Esophagus squamous epithelium (tissue), 5 donors: ENCODE results near the gene RFPL2. TPM values are rescaled to one million over a fixed set of nuclear protein-coding genes. Genes with fewer than 3 reads are reported as not detected.
A peak's percentile ranks its signal among the peaks of the same experiment; 100 is the strongest.

Source experiments
- DNase-seq: peaks from one replicate; lab custom pipeline; 2025; lab: John Stamatoyannopoulos, UW
- H3K27ac ChIP-seq, 4 donors: fragments of 200-600 bp; sonication (generic); one replicate each; pipeline ENCODE4 v1.5.1; 2016 to 2019; ENCODE audit warnings: mild to moderate bottlenecking in 1 of 4
- H3K27me3 ChIP-seq, 4 donors: fragments of 200-600 bp; sonication (generic); 1 replicate in 3 of 4; 2 replicates in 1 of 4; pipeline versions ENCODE4 v1.5.1 to v1.6.0; 2017 to 2021; ENCODE audit warnings: antibody characterized with exemption in 1 of 4
- H3K36me3 ChIP-seq, 3 donors: fragments of 200-600 bp; sonication (generic); one replicate each; pipeline ENCODE4 v1.5.1; 2016 to 2019
- H3K4me1 ChIP-seq, 3 donors: fragments of 200-600 bp; sonication (generic); one replicate each; pipeline ENCODE4 v1.5.1; 2017 to 2019
- H3K4me3 ChIP-seq, 4 donors: fragments of 200-600 bp; sonication (generic); 1 replicate in 3 of 4; 2 replicates in 1 of 4; pipeline ENCODE4 v1.5.1; 2016 to 2019; ENCODE audit warnings: mild to moderate bottlenecking in 2 of 4, moderate library complexity in 1 of 4
- H3K9me3 ChIP-seq, 3 donors: fragments of 200-600 bp; sonication (generic); one replicate each; pipeline ENCODE4 v1.5.1; 2016 to 2019
- CTCF ChIP-seq, 6 experiments: fragments of 450-650 bp in 4 of 6; fragments of 200-600 bp in 2 of 6; sonication (generic) in 2 of 6; IDR thresholded peaks; one replicate each; pipeline ENCODE4 v1.5.1; 2016 to 2019; ENCODE audit warnings: antibody characterized with exemption in 6 of 6, mild to moderate bottlenecking in 4 of 6, moderate library complexity in 4 of 6
- POLR2A ChIP-seq, 4 donors: fragments of 450-650 bp; IDR thresholded peaks; one replicate each; pipeline ENCODE4 v1.6.1; 2017; ENCODE audit warnings: antibody characterized with exemption in 4 of 4, mild to moderate bottlenecking in 4 of 4, moderate library complexity in 3 of 4
- WGBS, 2 donors: methylation state at CpG; one replicate each; pipeline ENCODE4 v1.1.5; 2018; 5-methylcytosine and 5-hydroxymethylcytosine counted together
- intact Hi-C: fragments of 100-400 bp; cut with DNase I; formaldehyde crosslinking; loops from one replicate; pipeline ENCODE4 v1.15.0; 2022
- total RNA-seq, 4 donors: library from RNA; depleted of rRNA; stranded (reverse); fragments of >200 nt; gene quantifications; one replicate each; pipeline ENCODE4 v1.1.0, GENCODE V29; 2016
- donor health status: DM: yes; HTN: yes; CAD: no.

The RFPL2 gene
- total RNA-seq, 4 donors from 2014 or later: not detected

- WGBS, 2 donors: 61% methylated on average over 9 of the region's 53 CpGs; no CpG with 5 or more reads in 1 of the 2 donors
- Histone ChIP-seq H3K27me3 (peaks cover 0 to 67% (median 8%) of the 10 kb centered on the region in 4 donors), H3K4me3 (peak overlapping the region in 3 of 4 donors; percentile 13 to 47 (median 21)), H3K36me3 (no peaks in the 10 kb centered on the region), H3K9me3 (no peaks in the 10 kb centered on the region), H3K27ac (no peak overlapping the region), H3K4me1 (peaks cover 9 to 24% (median 12%) of the 10 kb centered on the region in 3 donors)
- intact Hi-C loops: loop anchor here (10.0 kb wide), 1 partner anchor 229 kb away; no protein-coding TSS in a partner anchor
- DNase-seq: no peak
- TF ChIP-seq POLR2A (IDR thresholded peaks at IDR 0.05) (no peak), CTCF (IDR thresholded peaks at IDR 0.05) (no peak)
Observed at GRCh38 chr22:32203181-32204039, 1.5 kb downstream of the RFPL2 start.

- WGBS, 2 donors: 5 to 8% methylated on average over 7 to 10 of the region's 29 CpGs
- Histone ChIP-seq H3K4me1 (peaks cover 9 to 24% (median 12%) of the 10 kb centered on the region in 3 donors), H3K4me3 (peak overlapping the region in 3 of 4 donors; percentile 13 to 47 (median 21)), H3K27ac (no peak overlapping the region), H3K9me3 (no peaks in the 10 kb centered on the region), H3K27me3 (peaks cover 0 to 75% (median 8%) of the 10 kb centered on the region in 4 donors), H3K36me3 (no peaks in the 10 kb centered on the region)
- TF ChIP-seq POLR2A (IDR thresholded peaks at IDR 0.05): no peak
- peak in 5 of 6 experiments; percentile 31 to 54 (median 36) for TF ChIP-seq CTCF (IDR thresholded peaks at IDR 0.05)
- DNase-seq: no peak
- intact Hi-C loops: loop anchor here (10.0 kb wide), 1 partner anchor 228 kb away; no protein-coding TSS in a partner anchor
Observed at GRCh38 chr22:32202539-32203180, 2.2 kb downstream of the RFPL2 start.

GRCh38 chr22:32202161-32202538, 2.7 kb downstream of the RFPL2 start:
- 42 to 62% methylated on average over 1 to 3 of the region's 4 CpGs for WGBS, 2 donors
- Histone ChIP-seq H3K9me3 (no peaks in the 10 kb centered on the region), H3K36me3 (no peaks in the 10 kb centered on the region), H3K27me3 (peaks cover 0 to 78% (median 8%) of the 10 kb centered on the region in 4 donors), H3K4me3 (peak overlapping the region in 1 of 4 donors; percentile 47), H3K4me1 (peaks cover 9 to 24% (median 12%) of the 10 kb centered on the region in 3 donors), H3K27ac (no peak overlapping the region)
- TF ChIP-seq CTCF (IDR thresholded peaks at IDR 0.05): no peak
- no peak for TF ChIP-seq POLR2A (IDR thresholded peaks at IDR 0.05)
- intact Hi-C loops: loop anchor here (10.0 kb wide), 1 partner anchor 227 kb away; no protein-coding TSS in a partner anchor
- DNase-seq: no peak

- Histone ChIP-seq H3K4me1 (peaks cover 9 to 24% (median 12%) of the 10 kb centered on the region in 3 donors), H3K27ac (no peak overlapping the region), H3K36me3 (no peaks in the 10 kb centered on the region), H3K27me3 (peaks cover 0 to 79% (median 8%) of the 10 kb centered on the region in 4 donors), H3K4me3 (no peak overlapping the region), H3K9me3 (no peaks in the 10 kb centered on the region)
- intact Hi-C loops: loop anchor here (10.0 kb wide), 1 partner anchor 226 kb away; no protein-coding TSS in a partner anchor
- 44 to 52% methylated on average over 9 to 10 of the region's 10 CpGs for WGBS, 2 donors
- no peak for TF ChIP-seq POLR2A (IDR thresholded peaks at IDR 0.05)
- no peak for DNase-seq
Observed at GRCh38 chr22:32200752-32201151, 4.1 kb downstream of the RFPL2 start.

GRCh38 chr22:32199961-32200360, 4.9 kb downstream of the RFPL2 start:
- WGBS, 2 donors: 42 to 84% methylated on average over 3 to 5 of the region's 7 CpGs
- Histone ChIP-seq H3K27me3 (peaks cover 0 to 75% (median 8%) of the 10 kb centered on the region in 4 donors), H3K4me1 (peaks cover 9 to 24% (median 12%) of the 10 kb centered on the region in 3 donors), H3K36me3 (no peaks in the 10 kb centered on the region), H3K27ac (no peak overlapping the region), H3K9me3 (no peaks in the 10 kb centered on the region), H3K4me3 (no peak overlapping the region)
- TF ChIP-seq POLR2A (IDR thresholded peaks at IDR 0.05): no peak
- TF ChIP-seq CTCF (IDR thresholded peaks at IDR 0.05): no peak
- DNase-seq: no peak
- intact Hi-C loops: loop anchor here (10.0 kb wide), 1 partner anchor 225 kb away; no protein-coding TSS in a partner anchor
